HG02973 (cell line): ENCODE data around the gene NPL.

Experiments
- ATAC-seq: cut with Tn5 transposase; IDR thresholded peaks from one replicate; pipeline ENCODE4 v1.9.1; 2021; ENCODE audit warnings: moderate library complexity; ENCODE audit not compliant: unreplicated experiment

Gene NPL

GRCh38 chr1:182861994-182862393 lies 72.4 kb downstream of the NPL start:
- no peak for ATAC-seq

GRCh38 chr1:182862827-182863226 lies 73.3 kb downstream of the NPL start:
- no peak for ATAC-seq

DNA sequence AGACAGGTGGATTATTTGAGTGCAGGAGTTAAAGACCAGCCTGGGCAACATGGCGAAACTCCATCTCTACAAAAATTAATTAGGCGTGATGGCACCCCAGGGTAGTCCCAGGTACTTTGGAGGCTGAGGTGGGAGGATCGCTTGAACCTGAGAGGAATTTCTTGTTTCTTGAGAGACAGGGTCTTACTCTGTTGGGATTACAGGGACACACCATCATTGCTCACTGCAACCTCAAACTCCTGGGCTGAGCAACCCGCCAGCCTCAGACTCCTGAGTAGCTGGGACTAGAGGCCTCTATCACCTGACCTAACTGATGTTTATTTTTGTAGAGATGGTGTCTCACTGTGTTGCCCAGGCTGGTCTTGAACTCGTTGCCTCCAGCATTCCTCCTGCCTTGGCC lies 74.4 kb downstream of the NPL start:
- no peak for ATAC-seq

DNA sequence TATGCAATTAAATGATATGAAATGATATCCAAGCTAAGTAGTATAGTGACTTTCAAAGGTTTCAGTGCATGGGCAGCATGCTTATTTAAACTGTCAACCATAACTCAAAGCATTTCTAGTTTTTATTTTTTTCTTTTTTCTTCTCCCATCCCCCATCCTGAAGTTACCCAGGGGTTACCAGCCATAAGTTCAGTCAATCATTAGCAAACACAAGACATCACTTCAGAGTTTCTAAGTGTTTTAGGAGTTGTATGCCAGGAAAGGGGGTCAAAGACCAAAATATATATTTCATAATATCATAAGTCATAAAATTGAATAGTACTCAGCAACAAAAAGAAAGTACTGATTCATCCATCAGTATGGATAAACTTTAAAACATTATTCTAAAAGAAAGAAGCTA lies 78.3 kb downstream of the NPL start:
- ATAC-seq, result no peak

- no peak for ATAC-seq
Measured at GRCh38 chr1:182869241-182869666, 79.7 kb downstream of the NPL start.

- ATAC-seq, result no peak
Measured at GRCh38 chr1:182872881-182873280, 83.3 kb downstream of the NPL start.

GRCh38 chr1:182875889-182876288 lies 86.3 kb downstream of the NPL start:
- ATAC-seq, result no peak

GRCh38 chr1:182877331-182877730 lies 87.8 kb downstream of the NPL start:
- no peak for ATAC-seq

- no peak for ATAC-seq
Measured at GRCh38 chr1:182877842-182878241, 88.3 kb downstream of the NPL start.
